Left kidney (tissue), 2 donors: ENCODE results near the gene CYLD. TPM values are rescaled to one million over a fixed set of nuclear protein-coding genes. Genes with fewer than 3 reads are reported as not detected.

Experiments
- DNase-seq: peaks from one replicate; pipeline ENCODE4 v3.0.0-alpha.2; 2013
- polyA plus RNA-seq: library from polyadenylated mRNA; unstranded; fragments of 120-200 nt; gene quantifications from one replicate; pipeline ENCODE4 v1.2.1, GENCODE V29; 2013; ENCODE audit not compliant: insufficient read length

Gene CYLD
- polyA plus RNA-seq, 1 donor, result 31.2 TPM

GRCh38 chr16:50845296-50845695 is 103.4 kb downstream of the CYLD start:
- DNase-seq, result no peak

- DNase-seq, result no peak
Measured at GRCh38 chr16:50846511-50846910, 104.6 kb downstream of the CYLD start.

- no peak for DNase-seq
Measured at GRCh38 chr16:50847166-50847565, 105.3 kb downstream of the CYLD start.

GRCh38 chr16:50848755-50849514 is 107.0 kb downstream of the CYLD start:
- no peak for DNase-seq

Other genes starting within 250 kb of the CYLD start
- gene NKD1, start 193.7 kb upstream of the CYLD start, polyA plus RNA-seq, result 11.8 TPM
- 0.38 TPM for gene SNX20, start 60.8 kb upstream of the CYLD start, polyA plus RNA-seq
- gene NOD2, start 48.5 kb upstream of the CYLD start, polyA plus RNA-seq, result 0.65 TPM